Naive B cell (primary cell): ENCODE measurements around the gene APOBEC3F. TPM values are rescaled to one million over a fixed set of nuclear protein-coding genes. Genes with fewer than 3 reads are reported as not detected.

ENCODE experiments used
- ATAC-seq, 2 donors: fragments of 150-1000 bp; cut with Tn5 transposase; 2 replicates each; pipeline ENCODE4 v1.10.0; 2021; ENCODE audit warnings: low read depth in 2 of 2, mild to moderate bottlenecking in 2 of 2, moderate library complexity in 2 of 2
- DNase-seq: peaks from one replicate; pipeline ENCODE4 v3.0.0; 2022
- H3K27ac Mint-ChIP-seq, 6 donors: one replicate each; pipeline ENCODE4 v1.8.0; 2020 to 2022; ENCODE audit warnings: mild to moderate bottlenecking in 6 of 6, mixed read lengths in 6 of 6, moderate library complexity in 5 of 6, inconsistent platforms in 2 of 6
- H3K27me3 Mint-ChIP-seq, 3 donors: one replicate each; pipeline ENCODE4 v1.8.0; 2021 to 2022; ENCODE audit warnings: mixed read lengths in 3 of 3, mild to moderate bottlenecking in 1 of 3
- H3K36me3 Mint-ChIP-seq, 2 donors: one replicate each; pipeline ENCODE4 v1.8.0; 2020 to 2022; ENCODE audit warnings: mixed read lengths in 2 of 2, inconsistent platforms in 1 of 2, mild to moderate bottlenecking in 1 of 2
- H3K4me1 Mint-ChIP-seq, 3 donors: one replicate each; pipeline ENCODE4 v1.8.0; 2020 to 2022; ENCODE audit warnings: mixed read lengths in 3 of 3, inconsistent platforms in 1 of 3, mild to moderate bottlenecking in 1 of 3, moderate library complexity in 1 of 3
- H3K4me3 Mint-ChIP-seq, 8 donors: one replicate each; pipeline ENCODE4 v1.8.0; 2020 to 2022; ENCODE audit warnings: mild to moderate bottlenecking in 8 of 8, mixed read lengths in 8 of 8, moderate library complexity in 8 of 8, inconsistent platforms in 2 of 8
- H3K9me3 Mint-ChIP-seq, 7 donors: one replicate each; pipeline ENCODE4 v1.8.0; 2020 to 2022; ENCODE audit warnings: mixed read lengths in 7 of 7, mild to moderate bottlenecking in 5 of 7, inconsistent platforms in 2 of 7, moderate library complexity in 1 of 7
- polyA plus RNA-seq, 6 donors: library from polyadenylated mRNA; unstranded; fragments of 300-500 nt; fragmentation: Illumina TruSeq; gene quantifications; one replicate each; pipeline ENCODE4 v1.2.3, GENCODE V29; 2021; ENCODE audit warnings: low read depth in 6 of 6

The APOBEC3F gene
- polyA plus RNA-seq, 6 donors from 2014 or later: 32.0 to 56.2 (median 36.4) TPM

GRCh38 chr22:39095971-39096370 lies 55.3 kb downstream of the APOBEC3F start:
- Mint-ChIP-seq H3K4me3 (no peak overlapping the region), H3K27ac (peak overlapping the region in 5 of 6 donors; percentile 15 to 100 (median 83)), H3K9me3 (no peaks in the 10 kb centered on the region), H3K4me1 (peaks cover 47 to 77% (median 59%) of the 10 kb centered on the region in 3 donors), H3K36me3 (no peaks in the 10 kb centered on the region), H3K27me3 (no peaks in the 10 kb centered on the region)
- DNase-seq (no peak), ATAC-seq (no peak)

GRCh38 chr22:39097098-39098020 lies 56.7 kb downstream of the APOBEC3F start, which contains the start of gene APOBEC3H:
TSS of gene APOBEC3H (plus strand) at chr22:39097244. CDS start at chr22:39100279, 3,035 bp downstream.
- no peak for DNase-seq

GRCh38 chr22:39098026-39098425 lies 57.4 kb downstream of the APOBEC3F start:
- no peaks in the 10 kb centered on the region for H3K27me3 Mint-ChIP-seq
- ATAC-seq: no peak
- no peaks in the 10 kb centered on the region for H3K36me3 Mint-ChIP-seq
- peak overlapping the region in 5 of 8 donors; percentile 35 to 85 (median 51) for H3K4me3 Mint-ChIP-seq
- peak; percentile 24 for DNase-seq
- no peaks in the 10 kb centered on the region for H3K9me3 Mint-ChIP-seq
- peak overlapping the region; percentile 88 to 100 (median 100) for H3K27ac Mint-ChIP-seq
- peaks cover 41 to 60% (median 51%) of the 10 kb centered on the region in 3 donors for H3K4me1 Mint-ChIP-seq

More at GRCh38 chr22:39097098-39098020, 56.7 kb downstream of the APOBEC3F start, which contains the start of gene APOBEC3H:
- H3K36me3 Mint-ChIP-seq: no peaks in the 10 kb centered on the region
- H3K9me3 Mint-ChIP-seq: no peaks in the 10 kb centered on the region
- H3K27ac Mint-ChIP-seq: peak within 1 kb of the TSS; percentile 88 to 100 (median 100)
- H3K27me3 Mint-ChIP-seq: no peaks in the 10 kb centered on the region
- ATAC-seq: no peak
- H3K4me1 Mint-ChIP-seq: peaks cover 45 to 67% (median 57%) of the 10 kb centered on the region in 3 donors
- H3K4me3 Mint-ChIP-seq: peak within 1 kb of the TSS in 7 of 8 donors; percentile 10 to 85 (median 45)

- no peaks in the 10 kb centered on the region for H3K36me3 Mint-ChIP-seq
- no peaks in the 10 kb centered on the region for H3K9me3 Mint-ChIP-seq
- peaks cover 41 to 60% (median 50%) of the 10 kb centered on the region in 3 donors for H3K4me1 Mint-ChIP-seq
- DNase-seq: peak; percentile 47
- peak overlapping the region; percentile 97 to 100 (median 100) for H3K27ac Mint-ChIP-seq
- ATAC-seq: peak in 1 of 2 donors; percentile 13
- no peaks in the 10 kb centered on the region for H3K27me3 Mint-ChIP-seq
- H3K4me3 Mint-ChIP-seq: peak overlapping the region; percentile 58 to 90 (median 82)
These were observed 57.9 kb downstream of the APOBEC3F start for GRCh38 chr22:39098576-39098975.

- H3K4me1 Mint-ChIP-seq: peaks cover 32 to 45% (median 40%) of the 10 kb centered on the region in 3 donors
- no peaks in the 10 kb centered on the region for H3K27me3 Mint-ChIP-seq
- peak overlapping the region in 1 of 8 donors; percentile 48 for H3K4me3 Mint-ChIP-seq
- no peaks in the 10 kb centered on the region for H3K36me3 Mint-ChIP-seq
- no peak for ATAC-seq
- H3K9me3 Mint-ChIP-seq: no peaks in the 10 kb centered on the region
- H3K27ac Mint-ChIP-seq: peak overlapping the region in 4 of 6 donors; percentile 16 to 100 (median 90)
- no peak for DNase-seq
These were observed 60.6 kb downstream of the APOBEC3F start for GRCh38 chr22:39101226-39101625.

- Mint-ChIP-seq H3K4me1 (peaks cover 23 to 25% (median 25%) of the 10 kb centered on the region in 3 donors), H3K9me3 (no peaks in the 10 kb centered on the region), H3K27me3 (no peaks in the 10 kb centered on the region), H3K36me3 (no peaks in the 10 kb centered on the region), H3K27ac (peak overlapping the region in 4 of 6 donors; percentile 2 to 100 (median 62)), H3K4me3 (peak overlapping the region in 2 of 8 donors; percentile 22 to 37)
- ATAC-seq: no peak
- DNase-seq: no peak
These were observed 62.8 kb downstream of the APOBEC3F start for GRCh38 chr22:39103431-39103830.

Other genes starting within 250 kb of the APOBEC3F start
- 10 to 100 TPM; 10.6 to 15.7 (median 12.7) TPM for gene DNAL4, start 246.7 kb upstream of the APOBEC3F start, polyA plus RNA-seq
- gene NPTXR, start 196.8 kb upstream of the APOBEC3F start, polyA plus RNA-seq: under 1 TPM in 3 of 6 donors, not detected in 3; 0.05 to 0.17 (median 0.11) TPM
- 1 to 10 TPM; 1.1 to 5.0 (median 3.7) TPM for gene CBX6, start 168.6 kb upstream of the APOBEC3F start, polyA plus RNA-seq
- 1 to 10 TPM in 1 of 6 donors, under 1 TPM in 2, not detected in 3; 0.29 to 2.8 (median 0.40) TPM for gene APOBEC3A, start 83.3 kb upstream of the APOBEC3F start, polyA plus RNA-seq
- gene APOBEC3B, start 58.5 kb upstream of the APOBEC3F start, polyA plus RNA-seq: 1 to 10 TPM in 2 of 6 donors, under 1 TPM in 3, not detected in 1; 0.44 to 1.5 (median 0.56) TPM
- gene APOBEC3C, start 26.6 kb upstream of the APOBEC3F start, polyA plus RNA-seq: 100 to 1,000 TPM; 296 to 326 (median 316) TPM
- 10 to 100 TPM; 10.4 to 33.9 (median 20.4) TPM for gene APOBEC3D, start 19.7 kb upstream of the APOBEC3F start, polyA plus RNA-seq
- 100 to 1,000 TPM in 4 of 6 donors, 10 to 100 TPM in 2; 87.2 to 136 (median 120) TPM for gene APOBEC3G, start 36.4 kb downstream of the APOBEC3F start, polyA plus RNA-seq
- 1 to 10 TPM in 1 of 6 donors, under 1 TPM in 1, not detected in 4; 0.77 to 1.2 TPM for gene APOBEC3H, start 56.4 kb downstream of the APOBEC3F start, polyA plus RNA-seq
- gene CBX7, start 111.8 kb downstream of the APOBEC3F start, polyA plus RNA-seq: 10 to 100 TPM in 5 of 6 donors, 1 to 10 TPM in 1; 9.9 to 38.5 (median 21.7) TPM
- not detected for gene PDGFB, start 204.1 kb downstream of the APOBEC3F start, polyA plus RNA-seq